NCI-H460 (cell line): ENCODE data around the gene TNPO1. TPM values are rescaled to one million over a fixed set of nuclear protein-coding genes. Genes with fewer than 3 reads are reported as not detected.

Source experiments
- small RNA-seq, 2 experiments: library from RNA; depleted of rRNA; stranded (forward); fragments of <200 nt; gene quantifications; one replicate each; pipeline ENCODE3, GENCODE V24; 2014
- total RNA-seq: library from RNA; depleted of rRNA; stranded (reverse); fragments of >200 nt; shearing (Covaris generic); gene quantifications from 2 replicates; pipeline ENCODE4 v1.2.3, GENCODE V29; 2014; rRNA removed

Gene TNPO1
- total RNA-seq, 1 experiment from 2014 or later = 498 TPM

Small RNA genes within 50 kb of the gene (small RNA-seq; reads per million reads assigned to genes)
- gene MIR4804 (0 reads per million in 2 experiments), gene RF00019 (0 reads per million in 2 experiments)

Other genes with a start within 250 kb of the TNPO1 start
- gene FCHO2, start 139.4 kb downstream of the TNPO1 start, total RNA-seq = 17.7 and 17.9 TPM in 2 replicates